PFSK-1 (cell line): Measurements from ENCODE around the gene ZSCAN23.

Experiments
- POLR2AphosphoS5 ChIP-seq: IDR thresholded peaks from 2 replicates; pipeline ENCODE4 v1.6.1; 2012; ENCODE audit warnings: low read depth, mild to moderate bottlenecking, control low read depth, low read length, moderate library complexity
- REST ChIP-seq, 2 experiments: IDR thresholded peaks; 2 replicates each; pipeline versions ENCODE4 v1.6.1 to v1.8.0; 2011 to 2012; ENCODE audit warnings: low read depth in 2 of 2, low read length in 2 of 2, control low read depth in 1 of 2, inconsistent platforms in 1 of 2, mild to moderate bottlenecking in 1 of 2, moderate library complexity in 1 of 2; ENCODE audit not compliant: insufficient read depth in 1 of 2
- SIN3A ChIP-seq: IDR thresholded peaks from 2 replicates; pipeline ENCODE4 v1.6.1; 2012; ENCODE audit warnings: mild to moderate bottlenecking, low read length, moderate library complexity, borderline replicate concordance; ENCODE audit not compliant: insufficient read depth
- TAF1 ChIP-seq: IDR thresholded peaks from 2 replicates; pipeline ENCODE4 v1.6.1; 2012; ENCODE audit warnings: low read length, control low read depth, borderline replicate concordance; ENCODE audit not compliant: insufficient read depth

GRCh38 chr6:28488916-28489365 lies 45.6 kb upstream of the ZSCAN23 start:
- no peak for TF ChIP-seq POLR2AphosphoS5
- TF ChIP-seq REST (IDR thresholded peaks at IDR 0.05; ENCODE audit: insufficient read depth in 1 of 2, low read depth in 2 of 2, low read length in 2 of 2) = no peak
- peak; percentile 45; the same call in 1 of the 2 replicates for TF ChIP-seq TAF1
- TF ChIP-seq SIN3A = no peak
